Stimulated activated CD4-positive, alpha-beta T cell treated with anti-CD3 and anti-CD28 coated beads, Interleukin-1b, Interleukin-23, amount 100 ng/mL, for 1 hour (primary cell): ENCODE data around the gene RPS6KB2.
"Not testable (repeated sequence)": the region's sequence is repeated elsewhere in the genome, so short reads cannot be mapped to it uniquely, and the experiment has no call there.

ENCODE experiments used
- DNase-seq, 2 donors: peaks; one replicate each; pipeline ENCODE4 v3.0.0-alpha.2; 2020; ENCODE audit warnings: low read depth in 2 of 2

Gene RPS6KB2

DNA sequence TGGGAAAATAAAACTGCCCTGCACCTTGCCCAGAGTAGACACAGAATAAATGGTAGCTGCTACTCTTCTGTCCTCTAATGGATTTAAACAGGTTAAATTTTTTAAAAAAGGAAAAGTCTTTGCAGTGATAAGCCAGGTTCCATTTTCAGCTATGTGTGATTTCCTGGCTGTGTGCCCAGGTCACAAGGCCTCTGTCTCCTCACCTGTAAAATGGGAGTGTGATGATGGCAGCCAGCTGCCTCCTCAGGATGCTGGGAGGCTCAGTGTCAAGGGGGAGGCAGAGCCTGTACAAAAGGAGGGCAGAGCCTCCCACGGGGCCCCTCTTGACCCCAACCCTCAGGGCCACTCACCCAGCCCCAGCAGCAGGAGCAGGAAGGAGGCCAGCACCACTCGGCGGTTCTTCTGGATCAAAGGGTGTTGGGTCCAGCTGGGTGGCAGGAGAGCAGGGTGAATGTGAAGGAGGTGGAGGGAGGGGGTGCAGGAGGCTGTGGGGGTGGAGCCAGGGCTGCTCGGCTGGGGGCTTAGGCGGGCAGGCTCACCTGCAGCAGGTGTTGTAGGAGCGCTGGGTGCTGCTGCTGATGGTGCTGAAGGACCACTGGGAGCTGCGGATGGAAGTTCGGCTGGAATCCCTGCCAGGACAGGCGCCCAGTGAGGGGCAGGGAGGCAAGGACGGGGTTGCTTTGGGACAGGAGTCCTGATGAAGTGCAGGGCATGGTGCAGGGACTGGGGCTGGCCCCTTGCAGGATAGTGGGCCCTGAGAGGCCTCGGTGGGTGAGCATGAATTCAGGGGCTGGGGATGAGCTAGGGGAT, 38.9 kb downstream of the RPS6KB2 start:
- no peak for DNase-seq

DNA sequence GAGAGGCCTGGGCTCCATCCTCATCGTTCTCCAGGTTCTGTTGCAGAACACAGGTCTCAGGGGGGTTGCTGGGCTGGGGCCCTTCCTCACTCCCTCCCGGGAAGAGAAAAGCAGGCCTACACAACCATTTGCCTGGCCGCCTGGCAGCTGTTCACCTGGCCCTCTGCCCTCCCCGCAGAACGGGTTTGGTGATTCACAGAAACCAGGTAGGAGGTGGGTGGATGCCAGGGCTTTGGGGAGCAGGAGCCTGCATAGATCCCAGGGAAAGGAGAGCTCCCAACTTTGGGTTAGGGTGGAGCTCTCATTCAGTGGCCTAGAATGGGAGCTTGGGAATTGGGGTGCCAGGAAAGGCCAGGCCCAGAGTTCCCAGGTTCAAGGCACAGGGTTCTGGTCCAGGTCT, 39.8 kb downstream of the RPS6KB2 start:
- no peak for DNase-seq

DNA sequence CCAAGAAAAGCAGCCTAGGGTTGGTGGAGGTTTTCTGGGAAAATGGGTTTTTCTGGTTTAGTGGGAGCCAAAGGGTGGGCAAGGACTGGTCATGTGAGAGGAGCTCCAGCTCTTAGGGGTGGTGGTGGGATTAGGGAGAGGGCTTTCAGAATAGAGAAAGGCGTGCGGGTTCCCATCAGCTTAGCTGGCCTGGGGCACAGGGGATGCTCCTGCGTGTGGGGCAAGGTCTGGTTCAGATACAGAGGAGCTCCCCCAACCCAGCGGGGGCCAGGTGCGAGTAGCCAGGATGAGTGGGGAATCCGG, 40.1 kb downstream of the RPS6KB2 start:
- DNase-seq = no peak

DNA sequence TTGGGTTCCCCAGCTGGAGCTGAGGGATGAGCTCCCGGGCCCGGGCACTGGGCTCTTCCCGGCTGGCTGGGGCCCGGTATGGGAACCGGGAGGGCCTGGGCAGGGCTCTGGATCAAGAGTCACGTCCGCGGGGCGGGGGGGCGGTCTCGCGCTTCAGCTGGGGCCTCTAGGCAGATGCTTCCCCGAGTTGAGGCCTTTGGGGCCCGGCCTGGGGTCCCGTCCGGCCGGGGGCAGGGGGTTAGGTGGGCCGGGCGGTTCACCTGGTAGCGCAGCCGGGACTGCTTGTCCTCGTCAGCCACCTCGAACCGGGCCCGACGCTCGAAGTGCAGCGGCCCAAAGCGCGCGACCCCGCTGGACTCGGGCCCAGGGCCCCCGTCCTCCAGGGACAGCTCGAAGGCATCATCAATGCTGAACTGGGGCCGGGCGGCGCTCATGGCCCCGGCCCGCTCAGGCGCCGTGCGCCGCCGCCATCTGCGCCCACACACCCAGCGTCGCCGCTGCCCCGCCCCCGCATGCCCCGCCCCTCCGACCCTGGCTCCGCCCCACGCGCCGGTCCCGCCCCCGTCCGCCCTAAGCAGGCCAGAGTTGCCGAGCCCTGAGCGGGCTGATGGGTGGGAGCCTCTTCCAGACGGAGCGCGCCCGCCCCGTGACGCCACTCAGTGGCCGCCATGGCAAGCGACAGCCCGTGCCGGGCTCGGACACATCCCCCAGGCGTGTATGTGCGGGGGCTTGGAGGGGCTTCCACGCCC, 40.6 kb downstream of the RPS6KB2 start, which contains the start of gene TMEM134:
Gene TMEM134 (minus strand): TSS at position 493 of the 749 bp plus-strand sequence. CDS start 59 bp downstream, at position 434.
- DNase-seq = peak; percentile 87 to 91

DNA sequence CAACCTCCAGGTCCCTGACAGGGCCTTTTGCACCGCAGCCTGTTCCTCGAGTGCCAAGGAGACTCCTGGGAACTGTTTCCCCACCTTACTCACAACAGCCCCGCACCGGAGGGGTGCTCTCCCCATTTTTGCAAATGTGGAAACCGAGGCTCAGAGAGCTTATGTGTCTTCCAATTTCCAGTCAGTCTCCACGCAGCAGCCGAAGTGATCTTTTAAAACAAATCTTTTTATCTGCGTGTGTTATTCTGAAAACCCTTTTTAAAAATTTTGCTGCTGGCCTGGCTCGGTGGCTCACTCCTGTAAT, 41.2 kb downstream of the RPS6KB2 start:
- DNase-seq = no peak

DNA sequence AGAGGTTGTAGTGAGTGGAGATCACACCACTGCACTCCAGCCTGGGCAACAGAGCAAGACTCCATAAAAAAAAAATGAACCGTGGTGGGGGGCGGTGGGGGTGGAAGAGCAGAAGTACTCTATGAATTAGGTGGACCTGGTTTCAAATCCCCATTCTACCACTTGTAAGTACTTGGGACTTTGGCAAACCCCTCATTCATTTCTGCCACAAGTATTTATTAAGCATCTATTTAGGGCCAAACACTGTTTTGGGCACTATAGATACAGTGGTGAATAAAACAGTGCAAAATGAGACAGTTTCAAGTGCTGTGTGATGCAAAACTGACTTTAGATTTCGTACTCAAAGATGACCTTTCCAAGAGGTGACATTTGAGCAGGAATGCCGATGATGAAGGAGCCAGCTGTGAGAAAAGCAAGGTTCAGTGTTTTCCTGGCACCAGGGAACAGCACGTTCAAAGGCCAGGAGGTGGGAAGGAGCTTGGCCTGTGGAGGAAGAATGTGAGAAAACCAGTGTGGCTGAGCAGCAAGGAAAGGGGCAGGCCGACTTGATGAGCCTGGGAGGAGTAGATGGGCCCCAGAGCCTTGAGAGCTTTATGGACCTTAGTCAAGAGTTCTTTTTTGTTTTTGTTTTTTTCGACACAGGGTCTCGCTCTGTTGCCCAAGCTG, 42.2 kb downstream of the RPS6KB2 start:
- DNase-seq = no peak

DNA sequence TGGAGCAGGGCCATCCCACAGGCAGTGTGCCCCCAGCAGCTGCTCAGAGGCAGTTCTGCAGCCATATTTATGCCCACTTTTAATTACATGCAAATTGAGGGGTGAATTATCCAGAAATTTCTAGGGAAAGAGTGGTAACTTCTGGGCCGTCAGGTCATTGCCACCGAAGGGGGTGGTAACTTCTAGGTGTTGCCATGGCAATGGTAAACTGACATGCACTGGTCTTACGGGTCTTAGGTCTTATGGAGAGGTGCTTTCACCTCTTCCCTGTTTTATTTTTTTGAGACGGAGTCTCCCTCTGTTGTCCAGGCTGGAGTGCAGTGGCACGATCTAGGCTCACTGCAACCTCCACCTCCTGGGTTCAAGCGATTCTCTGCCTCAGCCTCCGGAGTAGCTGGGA, 44.6 kb downstream of the RPS6KB2 start:
- DNase-seq = no peak

DNA sequence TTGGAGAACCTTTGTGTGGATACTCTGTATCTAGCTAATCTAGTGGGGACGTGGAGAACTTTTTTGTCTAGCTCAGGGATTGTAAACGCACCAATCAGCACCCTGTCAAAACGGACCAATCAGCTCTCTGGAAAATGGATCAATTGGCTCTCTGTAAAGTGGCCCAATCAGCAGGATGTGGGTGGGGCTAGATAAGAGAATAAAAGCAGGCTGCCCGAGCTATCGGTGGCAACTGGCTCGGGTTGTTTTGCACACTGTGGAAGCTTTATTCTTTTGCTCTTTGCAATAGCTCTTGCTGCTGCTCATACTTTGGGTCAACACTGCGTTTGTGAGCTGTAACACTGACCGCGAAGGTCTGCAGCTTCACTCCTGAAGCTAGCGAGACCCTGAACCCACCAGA, 48.4 kb downstream of the RPS6KB2 start:
- not testable (repeated sequence) for DNase-seq

DNA sequence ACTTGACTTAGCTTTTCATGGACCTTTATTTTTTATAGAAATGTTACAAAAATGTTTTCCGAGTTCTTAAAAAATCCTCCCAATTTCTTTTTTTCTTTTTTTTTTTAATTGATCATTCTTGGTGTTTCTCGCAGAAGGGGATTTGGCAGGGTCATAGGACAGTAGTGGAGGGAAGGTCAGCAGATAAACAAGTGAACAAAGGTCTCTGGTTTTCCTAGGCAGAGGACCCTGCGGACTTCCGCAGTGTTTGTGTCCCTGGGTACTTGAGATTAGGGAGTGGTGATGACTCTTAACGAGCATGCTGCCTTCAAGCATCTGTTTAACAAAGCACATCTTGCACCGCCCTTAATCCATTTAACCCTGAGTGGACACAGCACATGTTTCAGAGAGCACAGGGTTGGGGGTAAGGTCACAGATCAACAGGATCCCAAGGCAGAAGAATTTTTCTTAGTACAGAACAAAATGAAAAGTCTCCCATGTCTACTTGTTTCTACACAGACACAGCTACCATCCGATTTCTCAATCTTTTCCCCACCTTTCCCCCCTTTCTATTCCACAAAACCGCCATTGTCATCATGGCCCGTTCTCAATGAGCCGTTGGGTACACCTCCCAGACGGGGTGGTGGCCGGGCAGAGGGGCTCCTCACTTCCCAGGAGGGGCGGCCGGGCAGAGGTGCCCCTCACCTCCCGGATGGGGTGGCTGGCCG, 49.2 kb downstream of the RPS6KB2 start:
- not testable (repeated sequence) for DNase-seq

DNA sequence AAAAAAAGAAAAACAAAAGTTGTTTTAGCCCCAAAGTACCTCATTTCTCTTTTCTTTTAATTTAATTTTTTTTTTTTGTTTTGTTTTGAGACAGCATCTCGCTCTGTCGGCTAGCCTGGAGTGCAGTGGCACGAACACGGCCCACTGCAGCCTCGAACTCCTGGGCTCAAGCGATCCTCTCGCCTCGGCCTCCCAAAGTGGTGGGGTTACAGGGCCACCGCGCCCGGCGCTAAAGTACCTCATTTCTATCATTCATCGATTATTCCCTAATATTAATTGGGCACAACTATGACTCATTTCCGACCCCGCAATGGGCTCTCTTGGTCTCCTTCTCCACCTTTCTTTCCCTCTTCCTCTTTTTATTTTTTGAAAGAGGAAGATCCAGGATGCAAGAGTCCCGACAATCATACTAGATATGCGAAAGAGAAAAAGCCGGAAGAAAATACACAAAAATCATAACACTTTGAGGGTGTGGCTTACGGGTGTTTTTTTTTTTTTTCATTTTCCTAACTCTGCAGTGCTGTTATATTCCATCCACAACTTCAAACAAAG, 54.1 kb downstream of the RPS6KB2 start:
- no peak for DNase-seq

DNA sequence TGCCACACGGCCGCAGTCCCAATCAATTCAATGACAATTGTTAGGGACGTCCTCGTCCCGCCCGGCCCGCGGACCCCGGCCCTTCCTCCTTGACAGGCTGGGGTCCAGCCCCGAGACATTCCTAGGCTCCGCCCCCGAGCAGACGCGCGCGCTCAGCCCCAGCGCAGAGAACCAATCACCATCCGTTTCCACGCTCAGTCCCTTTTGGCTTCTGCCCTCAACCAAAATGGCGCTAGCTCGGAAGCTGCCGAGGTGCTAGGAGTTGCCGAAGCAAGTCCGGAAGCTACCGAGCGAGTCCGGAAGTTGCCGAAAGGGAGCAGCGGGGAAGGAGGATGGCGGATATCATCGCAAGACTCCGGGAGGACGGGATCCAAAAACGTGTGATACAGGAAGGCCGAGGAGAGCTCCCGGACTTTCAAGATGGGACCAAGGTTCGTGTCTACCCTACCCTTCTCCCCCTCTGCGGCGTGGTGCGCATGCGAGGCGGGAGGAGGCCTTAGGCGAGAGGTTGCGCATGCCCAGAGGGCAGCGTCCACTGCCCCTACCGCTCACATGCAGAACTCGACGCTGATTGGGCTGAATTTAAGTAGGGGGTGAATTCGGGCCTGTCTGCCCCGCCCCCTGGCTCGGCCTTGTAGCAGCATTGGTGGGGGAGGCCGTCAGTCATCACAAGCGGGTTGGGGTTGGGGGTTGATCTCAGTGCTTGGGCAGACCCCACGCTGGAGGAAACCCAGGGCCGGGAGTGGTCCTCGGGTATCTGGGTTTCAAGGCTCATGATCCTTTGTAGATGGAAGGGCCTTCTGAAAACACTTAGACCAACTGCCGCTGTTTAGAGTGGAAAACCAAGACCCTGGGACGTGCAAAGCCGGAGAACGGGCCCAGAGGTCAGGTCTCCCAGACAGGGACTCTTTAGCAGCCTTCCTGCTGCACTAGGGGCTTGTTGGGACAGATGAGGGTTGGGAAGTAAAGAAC, 54.8 kb downstream of the RPS6KB2 start, which contains the start of gene AIP:
Gene AIP (plus strand): TSS at position 200 of the 972 bp plus-strand sequence. CDS start 133 bp downstream, at position 333.
- DNase-seq = peak; percentile 90 to 93

DNA sequence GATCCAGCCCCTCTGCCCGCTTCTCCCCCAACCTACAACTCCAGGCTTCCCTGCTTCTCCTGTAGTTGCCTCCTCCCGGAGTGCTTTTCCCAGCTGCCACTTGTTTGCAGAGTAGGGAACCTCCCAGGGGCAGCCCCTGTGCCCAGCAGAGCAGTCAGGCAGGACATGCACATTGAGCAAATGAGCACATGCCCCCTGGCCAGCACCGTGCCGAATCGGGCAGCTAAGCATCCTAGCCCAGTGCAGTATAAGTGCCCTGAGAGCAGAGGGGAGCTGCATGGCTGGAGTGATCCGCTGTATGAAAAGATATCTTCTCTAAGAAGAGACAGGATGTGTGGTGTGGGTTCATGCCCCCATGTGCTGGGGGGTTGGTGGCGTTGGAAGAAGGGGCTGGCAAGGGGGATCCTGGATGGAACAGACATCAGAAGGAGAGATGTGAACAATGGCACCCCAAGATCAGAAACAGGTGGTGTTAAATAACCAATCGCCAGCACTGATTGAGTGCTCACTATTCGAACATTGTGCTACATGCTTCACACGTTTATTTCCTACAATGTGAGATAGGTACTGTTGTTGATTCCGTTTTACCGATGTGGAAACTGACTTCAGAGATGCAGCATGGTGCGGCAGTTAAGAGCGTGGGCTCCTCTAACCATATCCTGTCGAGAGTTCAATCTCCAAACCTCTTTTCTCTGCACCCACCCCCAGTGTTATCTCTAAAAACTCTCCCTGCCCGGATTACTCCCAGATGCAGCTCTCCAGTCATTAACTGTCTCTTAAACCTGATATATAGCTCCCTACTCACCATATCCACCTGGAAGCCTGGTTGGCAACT, 55.8 kb downstream of the RPS6KB2 start:
- DNase-seq = no peak

DNA sequence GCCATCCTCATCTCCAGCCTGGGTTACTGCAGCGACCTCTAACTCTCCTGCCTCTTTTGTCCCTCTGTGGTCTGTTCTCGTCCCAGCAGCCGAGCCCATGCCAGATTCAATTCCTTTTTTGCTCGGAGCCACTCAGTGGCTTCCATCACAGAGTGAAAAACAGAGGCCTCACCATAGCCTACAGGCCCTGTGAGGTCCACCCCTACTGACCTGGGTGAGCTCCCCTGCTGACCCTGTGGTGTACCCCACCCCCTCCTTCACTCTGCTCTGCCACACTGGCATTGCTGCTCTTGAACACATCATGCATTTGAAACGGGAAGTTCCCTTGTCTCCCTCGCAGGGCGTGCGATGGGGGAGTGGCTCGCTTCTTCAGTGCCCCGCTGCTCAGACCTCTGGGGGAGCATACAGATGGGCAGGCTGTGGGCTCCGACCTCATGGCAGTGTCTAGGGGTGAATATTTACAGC, 56.6 kb downstream of the RPS6KB2 start:
- DNase-seq = no peak
